ENCODE measurements around the gene ATF1.

ATF1 gene

DNA sequence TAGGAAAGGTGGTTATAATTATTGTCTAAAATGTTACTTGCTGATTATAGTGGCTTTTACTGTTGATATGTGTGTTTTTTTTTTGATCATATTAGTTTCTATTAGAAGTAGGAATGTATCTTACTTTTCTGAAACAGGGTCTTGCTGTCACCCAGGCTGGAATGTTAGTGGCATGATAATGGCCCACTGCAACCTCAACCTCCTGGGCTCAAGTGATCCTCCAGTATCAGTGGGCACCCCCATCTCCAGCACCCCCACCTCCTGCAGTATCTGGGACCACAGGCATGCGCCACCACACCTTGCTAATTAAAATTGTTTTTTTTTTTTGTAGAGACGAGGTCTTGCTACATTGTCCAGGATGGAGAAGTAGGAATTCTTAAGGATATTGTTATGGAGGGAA is 11.3 kb downstream of the ATF1 start:
- TF ChIP-seq TARDBP (IDR thresholded peaks at IDR 0.05) (no peak), ARNT (IDR thresholded peaks at IDR 0.05) (no peak), NFRKB (IDR thresholded peaks at IDR 0.05) (no peak), BHLHE40 (IDR thresholded peaks at IDR 0.05; ENCODE audit: borderline replicate concordance) (no peak), HDGF (IDR thresholded peaks at IDR 0.05; ENCODE audit: borderline replicate concordance) (no peak), SP1 (IDR thresholded peaks at IDR 0.05) (no peak)
- TF ChIP-seq, protein P1, sequence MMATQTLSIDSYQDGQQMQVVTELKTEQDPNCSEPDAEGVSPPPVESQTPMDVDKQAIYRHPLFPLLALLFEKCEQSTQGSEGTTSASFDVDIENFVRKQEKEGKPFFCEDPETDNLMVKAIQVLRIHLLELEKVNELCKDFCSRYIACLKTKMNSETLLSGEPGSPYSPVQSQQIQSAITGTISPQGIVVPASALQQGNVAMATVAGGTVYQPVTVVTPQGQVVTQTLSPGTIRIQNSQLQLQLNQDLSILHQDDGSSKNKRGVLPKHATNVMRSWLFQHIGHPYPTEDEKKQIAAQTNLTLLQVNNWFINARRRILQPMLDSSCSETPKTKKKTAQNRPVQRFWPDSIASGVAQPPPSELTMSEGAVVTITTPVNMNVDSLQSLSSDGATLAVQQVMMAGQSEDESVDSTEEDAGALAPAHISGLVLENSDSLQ (IDR thresholded peaks at IDR 0.05): no peak
- DNase-seq (ENCODE audit: extremely low spot score): no peak
- CTCF ChIA-PET: interaction anchor here (1.9 kb wide), 1 partner anchor 10 kb away, joined by 7 read pairs; no protein-coding TSS in a partner anchor
- POLR2A ChIA-PET: no interaction called here

DNA sequence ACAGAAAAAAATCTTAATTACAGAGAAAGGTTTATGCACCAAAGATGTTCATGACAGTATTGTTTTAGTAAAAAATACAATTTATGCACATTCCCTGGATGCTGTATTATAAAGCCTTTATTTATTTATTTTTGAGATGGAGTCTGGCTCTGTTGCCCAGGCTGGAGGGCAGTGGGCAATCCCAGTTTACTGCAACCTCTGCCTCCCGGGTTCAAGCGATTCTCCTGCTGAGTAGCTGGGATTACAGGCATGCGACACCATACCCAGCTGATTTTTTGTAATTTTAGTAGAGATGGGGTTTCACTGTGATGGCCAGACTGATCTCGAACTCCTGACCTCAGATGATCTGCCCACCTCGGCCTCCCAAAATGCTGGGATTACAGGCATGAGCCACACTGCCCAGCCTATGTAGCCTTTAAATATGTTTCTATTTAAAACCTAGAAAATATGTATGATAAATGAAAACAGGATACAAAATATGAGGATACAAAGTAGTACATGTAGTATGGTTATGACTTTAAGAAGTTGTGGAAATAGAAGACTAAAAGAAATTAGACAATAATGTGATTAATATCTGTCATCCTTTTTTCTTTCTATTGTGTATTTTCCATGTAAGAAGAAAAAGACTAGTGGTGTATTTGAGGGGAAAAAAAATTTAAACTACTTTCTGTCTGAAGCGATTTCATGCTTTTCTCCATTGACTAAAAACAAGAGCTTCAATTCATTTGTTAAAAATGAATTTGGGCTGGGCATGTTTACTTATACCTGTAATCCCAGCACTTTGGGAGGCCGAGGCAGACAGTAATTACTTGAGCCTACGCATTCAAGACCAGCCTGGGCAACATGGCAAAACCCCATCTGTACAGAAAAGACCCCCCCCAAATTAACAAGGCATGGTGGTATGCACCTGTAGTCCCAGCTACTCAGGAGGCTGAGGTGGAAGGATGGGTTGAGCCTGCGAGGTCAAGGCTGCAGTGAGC is 13.1 kb downstream of the ATF1 start:
- POLR2A ChIA-PET: no interaction called here
- CTCF ChIA-PET: interaction anchor here (0.6 to 1.5 kb wide), 2 partner anchors 9 to 43 kb away, joined by 3 to 4 read pairs; no protein-coding TSS in a partner anchor
- TF ChIP-seq FOXK2 (IDR thresholded peaks at IDR 0.05) (no peak), FOXM1 (IDR thresholded peaks at IDR 0.05; ENCODE audit: borderline replicate concordance) (no peak), BHLHE40 (IDR thresholded peaks at IDR 0.05; ENCODE audit: borderline replicate concordance) (no peak), NFRKB (IDR thresholded peaks at IDR 0.05) (no peak), L3MBTL2 (conservative IDR thresholded peaks at IDR 0.05) (no peak), ELF4 (IDR thresholded peaks at IDR 0.05) (no peak), HDGF (IDR thresholded peaks at IDR 0.05; ENCODE audit: borderline replicate concordance) (no peak), ARNT (IDR thresholded peaks at IDR 0.05) (no peak), CTBP1 (IDR thresholded peaks at IDR 0.05; ENCODE audit: borderline replicate concordance) (no peak)
- no peak for DNase-seq (ENCODE audit: extremely low spot score)

DNA sequence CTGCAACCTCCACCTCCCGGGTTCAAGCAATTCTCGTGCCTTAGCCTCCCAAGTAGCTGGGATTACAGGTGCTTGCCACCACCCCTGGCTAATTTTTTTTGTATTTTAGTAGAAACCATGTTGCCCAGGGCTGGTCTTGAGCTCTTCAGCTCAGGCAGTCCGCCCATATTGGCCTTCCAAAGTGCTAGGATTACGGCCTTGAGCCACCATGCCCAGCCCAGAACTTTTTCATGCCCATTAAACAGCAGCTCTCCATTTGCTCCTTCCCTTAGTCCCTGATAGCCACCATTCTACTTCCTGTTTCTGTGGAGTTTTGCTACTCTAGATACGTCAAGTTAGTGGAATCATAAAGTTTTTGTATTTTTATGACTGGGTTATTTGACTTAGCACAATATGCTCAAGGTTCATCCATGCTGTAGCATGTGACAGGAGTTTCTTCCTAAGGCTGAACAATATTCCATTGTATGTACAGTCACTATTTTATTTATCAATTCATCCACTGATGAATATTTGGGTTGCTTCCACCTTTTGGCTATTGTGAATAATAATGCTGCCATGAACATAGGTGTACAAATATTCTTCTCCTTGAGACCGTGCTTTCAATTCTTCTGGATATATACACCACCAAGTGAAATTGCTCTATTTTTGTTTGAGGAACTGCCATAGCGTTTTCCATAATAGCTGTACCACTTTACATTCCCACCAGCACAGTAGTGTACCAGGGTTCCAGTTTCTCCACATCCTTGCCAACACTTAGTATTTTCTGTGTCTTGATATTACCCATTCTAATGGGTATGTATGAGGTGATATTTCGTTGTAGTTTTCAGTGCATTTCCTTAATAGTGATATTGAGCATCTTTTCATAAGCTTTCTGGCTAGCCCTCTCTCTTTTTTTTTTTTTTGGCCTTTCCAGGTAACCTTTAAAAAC is 15.0 kb downstream of the ATF1 start:
- POLR2A ChIA-PET: no interaction called here
- CTCF ChIA-PET: no interaction called here
- DNase-seq (ENCODE audit: extremely low spot score): no peak
- TF ChIP-seq L3MBTL2 (conservative IDR thresholded peaks at IDR 0.05): no peak
- no peak for TF ChIP-seq SP1 (IDR thresholded peaks at IDR 0.05)
- no peak for TF ChIP-seq ELF4 (IDR thresholded peaks at IDR 0.05)
- TF ChIP-seq, protein P1 (IDR thresholded peaks at IDR 0.05): no peak
- TF ChIP-seq ZNF384 (IDR thresholded peaks at IDR 0.05): no peak
- no peak for TF ChIP-seq CTBP1 (IDR thresholded peaks at IDR 0.05; ENCODE audit: borderline replicate concordance)
- no peak for TF ChIP-seq SUZ12 (IDR thresholded peaks at IDR 0.05)
- TF ChIP-seq LEF1 (IDR thresholded peaks at IDR 0.05; ENCODE audit: borderline replicate concordance): no peak

DNA sequence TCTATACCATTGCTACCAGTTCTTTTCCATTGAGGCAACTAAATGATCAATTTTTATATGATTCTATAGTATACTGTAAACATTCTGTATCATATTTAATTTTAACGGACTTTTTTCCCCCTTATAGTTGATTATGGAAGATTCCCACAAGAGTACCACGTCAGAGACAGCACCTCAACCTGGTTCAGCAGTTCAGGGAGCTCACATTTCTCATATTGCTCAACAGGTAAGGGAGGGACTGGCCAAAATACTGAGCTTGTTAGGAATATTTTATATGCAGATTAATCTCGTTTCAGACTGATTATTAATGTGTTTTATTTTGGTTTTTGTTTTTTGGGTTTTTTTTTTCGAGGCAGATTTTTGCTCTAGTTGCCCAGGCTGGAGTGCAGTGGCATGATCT is 16.1 kb downstream of the ATF1 start:
- CTCF ChIA-PET: no interaction called here
- TF ChIP-seq NFRKB (IDR thresholded peaks at IDR 0.05) (no peak), TARDBP (IDR thresholded peaks at IDR 0.05) (no peak), CTBP1 (IDR thresholded peaks at IDR 0.05; ENCODE audit: borderline replicate concordance) (no peak), ZNF384 (IDR thresholded peaks at IDR 0.05) (no peak), L3MBTL2 (conservative IDR thresholded peaks at IDR 0.05) (no peak), FOXA1 (IDR thresholded peaks at IDR 0.05) (no peak), ARNT (IDR thresholded peaks at IDR 0.05) (no peak), SUZ12 (IDR thresholded peaks at IDR 0.05) (no peak), LEF1 (IDR thresholded peaks at IDR 0.05; ENCODE audit: borderline replicate concordance) (no peak), HDGF (IDR thresholded peaks at IDR 0.05; ENCODE audit: borderline replicate concordance) (no peak)
- TF ChIP-seq, protein P1 (IDR thresholded peaks at IDR 0.05): no peak
- POLR2A ChIA-PET: no interaction called here
- no peak for DNase-seq (ENCODE audit: extremely low spot score)

DNA sequence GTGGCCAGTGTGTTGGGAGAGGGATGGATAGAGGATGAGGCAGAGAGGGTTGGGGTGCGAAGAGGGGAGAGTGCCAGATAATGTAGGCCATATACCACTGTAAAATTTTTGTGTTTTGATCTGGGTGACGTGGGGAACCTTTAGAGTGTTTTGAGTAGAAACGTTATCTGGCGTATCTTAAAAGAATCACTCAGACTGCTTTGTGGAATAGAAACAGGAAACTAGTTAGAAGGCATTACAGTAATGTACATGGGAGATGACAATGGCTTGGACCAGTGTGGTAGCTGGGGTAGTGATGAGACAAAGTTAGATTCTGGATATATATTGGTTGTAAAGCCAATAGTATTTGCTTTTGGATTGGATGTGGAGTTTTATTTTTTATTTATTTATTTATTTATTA is 20.6 kb downstream of the ATF1 start:
- POLR2A ChIA-PET: no interaction called here
- TF ChIP-seq LEF1 (IDR thresholded peaks at IDR 0.05; ENCODE audit: borderline replicate concordance) (no peak), FOXK2 (IDR thresholded peaks at IDR 0.05) (no peak), FOXA1 (IDR thresholded peaks at IDR 0.05) (no peak), TARDBP (IDR thresholded peaks at IDR 0.05) (no peak)

DNA sequence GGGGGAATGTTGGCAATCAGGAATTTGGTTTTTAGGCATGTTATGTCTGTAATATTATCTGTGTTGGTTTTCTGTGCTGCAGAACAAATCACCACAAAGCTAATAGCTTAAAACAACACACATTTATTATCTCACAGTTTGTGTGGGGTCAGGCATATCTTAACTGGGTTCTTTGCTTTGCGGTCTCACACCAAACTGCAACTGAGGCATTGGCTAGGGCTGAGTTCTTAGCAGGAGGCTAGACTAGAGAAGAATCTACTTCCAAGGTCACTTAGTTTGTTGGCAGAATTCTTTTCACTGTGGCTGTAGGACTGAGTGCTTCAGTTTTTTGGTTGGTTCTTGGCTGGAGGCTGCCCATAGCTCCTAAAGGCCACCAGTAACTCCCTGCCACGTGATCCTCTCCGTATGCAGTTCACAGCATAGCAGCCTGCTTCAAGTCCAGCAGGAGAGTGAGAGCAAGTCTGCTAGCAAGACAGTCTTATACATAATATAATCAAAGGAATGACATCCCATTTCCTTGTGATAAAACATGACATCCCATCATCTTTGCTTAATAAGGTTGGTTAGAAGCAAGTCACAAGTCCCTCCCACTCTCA is 21.6 kb downstream of the ATF1 start:
- DNase-seq (ENCODE audit: extremely low spot score): no peak
- ChIA-PET POLR2A (no interaction called here), CTCF (interaction anchor here (0.8 to 1.1 kb wide), 2 partner anchors 8 to 11 kb away, joined by 4 read pairs; no protein-coding TSS in a partner anchor)
- no peak for TF ChIP-seq HDGF (IDR thresholded peaks at IDR 0.05; ENCODE audit: borderline replicate concordance)
- TF ChIP-seq FOXA1 (IDR thresholded peaks at IDR 0.05): no peak
- TF ChIP-seq, protein P1 (IDR thresholded peaks at IDR 0.05): no peak
- TF ChIP-seq ELF4 (IDR thresholded peaks at IDR 0.05): no peak
- no peak for TF ChIP-seq SUZ12 (IDR thresholded peaks at IDR 0.05)
- TF ChIP-seq FOXK2 (IDR thresholded peaks at IDR 0.05): no peak
- no peak for TF ChIP-seq LEF1 (IDR thresholded peaks at IDR 0.05; ENCODE audit: borderline replicate concordance)
- TF ChIP-seq L3MBTL2 (conservative IDR thresholded peaks at IDR 0.05): no peak
- TF ChIP-seq BHLHE40 (IDR thresholded peaks at IDR 0.05; ENCODE audit: borderline replicate concordance): no peak
- TF ChIP-seq FOXM1 (IDR thresholded peaks at IDR 0.05; ENCODE audit: borderline replicate concordance): no peak
- TF ChIP-seq SP1 (IDR thresholded peaks at IDR 0.05): no peak
- TF ChIP-seq ZNF384 (IDR thresholded peaks at IDR 0.05): no peak

More for the DNA sequence above, 20.6 kb downstream of the ATF1 start:
- CTCF ChIA-PET: no interaction called here
- DNase-seq (ENCODE audit: extremely low spot score): no peak
